Smooth muscle cell (in vitro differentiated cells): ENCODE data around the gene SLC26A11. TPM values are rescaled to one million over a fixed set of nuclear protein-coding genes. Genes with fewer than 3 reads are reported as not detected.

ENCODE experiments used
- DNase-seq: peaks from one replicate; lab custom pipeline; 2025; ENCODE audit not compliant: unreplicated experiment; lab: John Stamatoyannopoulos, UW
- H2AFZ ChIP-seq: fragments of 200-600 bp; sonication (generic); 2 replicates; pipeline ENCODE4 v1.6.0; 2016; ENCODE audit warnings: antibody characterized with exemption, low read depth, mild to moderate bottlenecking
- H3F3A ChIP-seq: fragments of 200-600 bp; sonication (generic); 2 replicates; pipeline ENCODE4 v1.6.0; 2017; ENCODE audit warnings: antibody characterized with exemption, low read depth
- H3K27ac ChIP-seq: fragments of 200-600 bp; sonication (generic); 2 replicates; pipeline ENCODE4 v1.5.1; 2016; ENCODE audit warnings: low read depth, mild to moderate bottlenecking
- H3K27me3 ChIP-seq: fragments of 200-600 bp; sonication (generic); 2 replicates; pipeline ENCODE4 v1.6.1; 2016; ENCODE audit warnings: low read depth, mild to moderate bottlenecking
- H3K36me3 ChIP-seq: fragments of 200-600 bp; sonication (generic); 2 replicates; pipeline ENCODE4 v1.5.1; 2016; ENCODE audit warnings: low read depth
- H3K4me1 ChIP-seq: fragments of 200-600 bp; sonication (generic); 2 replicates; pipeline ENCODE4 v1.5.1; 2016; ENCODE audit warnings: low read depth
- H3K4me2 ChIP-seq: fragments of 200-600 bp; sonication (generic); 2 replicates; pipeline ENCODE4 v1.6.0; 2016; ENCODE audit warnings: mild to moderate bottlenecking
- H3K4me3 ChIP-seq: fragments of 200-600 bp; sonication (generic); 2 replicates; pipeline ENCODE4 v1.5.1; 2016; ENCODE audit warnings: mild to moderate bottlenecking
- H3K79me2 ChIP-seq: fragments of 200-600 bp; sonication (generic); 2 replicates; pipeline ENCODE4 v1.6.0; 2016; ENCODE audit warnings: low read depth, mild to moderate bottlenecking
- H3K9ac ChIP-seq: fragments of 200-600 bp; sonication (generic); 2 replicates; pipeline ENCODE4 v1.6.0; 2016; ENCODE audit warnings: low read depth
- H3K9me3 ChIP-seq: fragments of 200-600 bp; sonication (generic); replicated peaks from 2 replicates; pipeline ENCODE4 v1.5.1; 2016; ENCODE audit warnings: low read depth
- H4K20me1 ChIP-seq: fragments of 200-600 bp; sonication (generic); 2 replicates; pipeline ENCODE4 v1.6.0; 2016; ENCODE audit warnings: low read depth
- CTCF ChIP-seq: fragments of 200-600 bp; sonication (generic); IDR thresholded peaks from 2 replicates; pipeline ENCODE4 v1.5.1; 2017; ENCODE audit warnings: borderline replicate concordance, mild to moderate bottlenecking, antibody characterized with exemption; ENCODE audit not compliant: insufficient read depth, poor library complexity, severe bottlenecking
- WGBS: methylation state at CpG from one replicate; pipeline ENCODE4 v1.1.7; 2016; ENCODE audit warnings: low lambda C conversion rate; 5-methylcytosine and 5-hydroxymethylcytosine counted together
- polyA plus RNA-seq: library from polyadenylated mRNA; unstranded; fragments of >200 nt; fragmentation: Nextera tagmentation; extraction: Ambion mirVana; gene quantifications from 2 replicates; pipeline ENCODE4 v1.2.1, GENCODE V29; 2016
- total RNA-seq: library from RNA; depleted of rRNA; stranded (reverse); fragments of >200 nt; gene quantifications from 2 replicates; pipeline ENCODE4 v1.2.3, GENCODE V29; 2014

The SLC26A11 gene
- total and polyA plus RNA-seq, 2 experiments from 2014 or later: 8.2 to 12.2 TPM

DNA sequence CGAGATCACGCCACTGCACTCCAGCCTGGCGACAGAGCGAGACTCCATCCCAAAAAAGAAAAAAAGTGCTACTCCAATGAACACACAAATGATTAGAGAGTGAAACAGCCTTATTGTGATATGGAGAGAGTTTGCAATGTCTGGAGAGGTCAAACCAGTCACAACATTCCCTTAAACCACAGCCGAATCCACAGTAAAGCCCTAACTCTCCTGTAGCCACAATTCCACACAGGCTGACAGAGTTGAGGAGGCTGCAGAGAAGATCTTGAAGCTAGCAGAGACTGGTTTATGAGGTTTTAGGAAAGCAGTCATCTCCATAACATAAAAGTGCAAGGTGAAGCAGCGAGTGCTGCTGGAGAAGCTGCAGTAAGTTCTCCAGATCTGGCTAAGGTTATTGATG is 47.2 kb downstream of the SLC26A11 start:
- Histone ChIP-seq H4K20me1 (peaks cover 61% of the 10 kb centered on the region), H3K27me3 (no peaks in the 10 kb centered on the region), H3K4me2 (no peak overlapping the region), H3F3A (no peaks in the 10 kb centered on the region), H3K4me3 (no peak overlapping the region), H3K79me2 (no peaks in the 10 kb centered on the region), H2AFZ (no peak overlapping the region), H3K27ac (no peak overlapping the region), H3K9ac (no peak overlapping the region), H3K36me3 (no peaks in the 10 kb centered on the region), H3K9me3 (no peaks in the 10 kb centered on the region), H3K4me1 (peaks cover 4% of the 10 kb centered on the region)
- no peak for DNase-seq
- TF ChIP-seq CTCF: no peak
- 87% methylated on average over 6 of the region's 6 CpGs for WGBS

- H4K20me1 ChIP-seq: peaks cover 55% of the 10 kb centered on the region
- H2AFZ ChIP-seq: no peak overlapping the region
- H3K4me2 ChIP-seq: no peak overlapping the region
- H3K9me3 ChIP-seq: no peaks in the 10 kb centered on the region
- H3K4me3 ChIP-seq: no peak overlapping the region
- H3K4me1 ChIP-seq: no peaks in the 10 kb centered on the region
- no peaks in the 10 kb centered on the region for H3K79me2 ChIP-seq
- TF ChIP-seq CTCF: no peak
- no peaks in the 10 kb centered on the region for H3K27me3 ChIP-seq
- no peak overlapping the region for H3K9ac ChIP-seq
- no peaks in the 10 kb centered on the region for H3F3A ChIP-seq
- 86% methylated on average over 4 of the region's 4 CpGs for WGBS
- DNase-seq: no peak
- H3K27ac ChIP-seq: no peak overlapping the region
- no peaks in the 10 kb centered on the region for H3K36me3 ChIP-seq
These were observed 48.2 kb downstream of the SLC26A11 start for GRCh38 chr17:80268427-80268826.

DNA sequence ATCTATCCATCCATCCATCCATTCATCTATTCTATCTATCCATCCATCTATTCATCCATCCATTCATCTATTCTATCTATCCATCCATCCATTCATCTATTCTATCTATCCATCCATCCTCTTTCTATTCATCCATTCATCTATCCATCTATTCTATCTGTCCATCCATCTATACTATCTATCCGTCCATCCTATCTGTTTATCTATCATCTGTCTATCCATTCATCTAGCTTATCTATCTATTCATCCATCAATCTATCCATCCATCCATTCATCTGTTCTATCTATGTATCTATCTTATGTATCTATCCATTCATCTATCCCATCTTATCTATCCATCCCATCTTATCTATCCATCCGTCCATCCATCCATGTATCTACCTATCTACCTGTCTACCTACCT is 49.2 kb downstream of the SLC26A11 start:
- Histone ChIP-seq H3K4me3 (no peak overlapping the region), H3K27ac (no peak overlapping the region), H3K4me1 (no peaks in the 10 kb centered on the region), H3K9ac (no peak overlapping the region), H3K27me3 (no peaks in the 10 kb centered on the region), H3F3A (no peaks in the 10 kb centered on the region), H3K79me2 (no peaks in the 10 kb centered on the region), H3K9me3 (no peaks in the 10 kb centered on the region), H3K36me3 (no peaks in the 10 kb centered on the region), H3K4me2 (no peak overlapping the region), H4K20me1 (peaks cover 49% of the 10 kb centered on the region), H2AFZ (no peak overlapping the region)
- TF ChIP-seq CTCF: no peak
- DNase-seq: no peak
- WGBS: 93% methylated on average over 2 of the region's 2 CpGs

DNA sequence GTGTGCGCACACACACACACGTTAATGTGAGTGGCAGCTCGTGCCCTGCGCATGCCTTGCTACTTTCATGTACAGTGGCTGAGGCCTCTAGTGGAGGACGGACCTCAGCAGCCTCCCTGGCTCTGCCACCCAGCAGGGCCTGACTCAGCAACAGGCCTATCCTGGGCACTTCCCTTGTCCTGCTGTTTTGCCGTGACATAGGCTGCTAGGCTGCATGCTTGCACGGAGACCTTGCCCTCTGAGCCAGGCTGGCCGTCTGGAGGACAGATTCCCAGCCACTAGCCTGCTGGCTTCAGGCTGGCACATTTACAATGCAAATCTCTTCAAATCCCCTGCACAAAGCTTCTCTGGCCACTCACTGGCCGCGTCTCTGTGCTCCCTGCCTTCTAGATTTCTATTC is 49.9 kb downstream of the SLC26A11 start:
- 64% methylated on average over 10 of the region's 10 CpGs for WGBS
- no peak overlapping the region for H3K4me2 ChIP-seq
- no peaks in the 10 kb centered on the region for H3K9me3 ChIP-seq
- H3K27ac ChIP-seq: no peak overlapping the region
- H3K4me3 ChIP-seq: no peak overlapping the region
- no peaks in the 10 kb centered on the region for H3K27me3 ChIP-seq
- H3K36me3 ChIP-seq: no peaks in the 10 kb centered on the region
- DNase-seq: no peak
- H3K79me2 ChIP-seq: no peaks in the 10 kb centered on the region
- no peak overlapping the region for H2AFZ ChIP-seq
- TF ChIP-seq CTCF: no peak
- H3F3A ChIP-seq: no peaks in the 10 kb centered on the region
- no peaks in the 10 kb centered on the region for H3K4me1 ChIP-seq
- H4K20me1 ChIP-seq: peaks cover 49% of the 10 kb centered on the region
- H3K9ac ChIP-seq: no peak overlapping the region
